GM19452 (cell line): ENCODE measurements around the gene LCN2.

Experiments used
- ATAC-seq: cut with Tn5 transposase; IDR thresholded peaks from one replicate; pipeline ENCODE4 v1.9.1; 2021; ENCODE audit not compliant: unreplicated experiment

LCN2 gene

DNA sequence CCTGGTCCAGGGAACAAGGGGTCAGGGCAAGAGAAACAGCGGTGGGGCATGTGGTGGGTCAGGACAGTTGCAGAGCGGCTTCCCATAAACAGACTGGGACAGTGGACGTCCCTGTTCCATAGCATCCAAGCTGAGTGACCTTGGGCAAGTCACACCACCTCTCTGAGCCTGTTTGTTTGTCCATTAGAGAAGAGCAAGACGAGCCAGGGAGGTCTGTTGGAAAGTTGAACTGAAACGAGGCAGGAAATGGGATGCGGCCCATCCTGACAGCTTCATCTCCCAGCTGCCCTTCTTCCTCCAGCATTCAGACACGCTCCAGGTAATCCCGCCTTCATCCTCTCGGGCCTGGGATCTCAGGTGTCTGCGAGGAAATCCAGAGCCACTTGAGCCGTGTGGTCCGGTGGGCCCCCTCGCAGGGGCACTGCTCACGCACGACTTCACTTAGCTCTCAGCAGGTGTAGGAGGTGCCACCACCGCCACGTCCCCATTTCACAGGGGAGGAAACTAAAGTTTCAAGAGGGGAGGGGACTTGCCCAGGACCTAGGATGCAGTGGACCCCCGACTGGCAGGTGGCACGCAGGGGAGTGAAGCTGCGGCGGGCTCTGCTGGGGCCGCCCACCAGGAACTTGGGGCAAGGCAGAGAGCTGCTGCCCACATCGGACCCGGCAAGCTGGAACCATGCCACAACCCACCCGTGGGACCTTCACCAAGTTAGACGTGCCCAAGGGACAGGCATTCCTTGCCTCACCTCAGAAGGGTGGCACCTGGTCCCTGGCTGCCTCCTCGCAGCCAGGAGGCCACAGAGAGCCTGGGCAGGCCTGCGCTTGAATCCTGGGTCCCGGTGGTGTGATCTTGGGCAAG is 34.7 kb upstream of the LCN2 start:
- ATAC-seq, result no peak

DNA sequence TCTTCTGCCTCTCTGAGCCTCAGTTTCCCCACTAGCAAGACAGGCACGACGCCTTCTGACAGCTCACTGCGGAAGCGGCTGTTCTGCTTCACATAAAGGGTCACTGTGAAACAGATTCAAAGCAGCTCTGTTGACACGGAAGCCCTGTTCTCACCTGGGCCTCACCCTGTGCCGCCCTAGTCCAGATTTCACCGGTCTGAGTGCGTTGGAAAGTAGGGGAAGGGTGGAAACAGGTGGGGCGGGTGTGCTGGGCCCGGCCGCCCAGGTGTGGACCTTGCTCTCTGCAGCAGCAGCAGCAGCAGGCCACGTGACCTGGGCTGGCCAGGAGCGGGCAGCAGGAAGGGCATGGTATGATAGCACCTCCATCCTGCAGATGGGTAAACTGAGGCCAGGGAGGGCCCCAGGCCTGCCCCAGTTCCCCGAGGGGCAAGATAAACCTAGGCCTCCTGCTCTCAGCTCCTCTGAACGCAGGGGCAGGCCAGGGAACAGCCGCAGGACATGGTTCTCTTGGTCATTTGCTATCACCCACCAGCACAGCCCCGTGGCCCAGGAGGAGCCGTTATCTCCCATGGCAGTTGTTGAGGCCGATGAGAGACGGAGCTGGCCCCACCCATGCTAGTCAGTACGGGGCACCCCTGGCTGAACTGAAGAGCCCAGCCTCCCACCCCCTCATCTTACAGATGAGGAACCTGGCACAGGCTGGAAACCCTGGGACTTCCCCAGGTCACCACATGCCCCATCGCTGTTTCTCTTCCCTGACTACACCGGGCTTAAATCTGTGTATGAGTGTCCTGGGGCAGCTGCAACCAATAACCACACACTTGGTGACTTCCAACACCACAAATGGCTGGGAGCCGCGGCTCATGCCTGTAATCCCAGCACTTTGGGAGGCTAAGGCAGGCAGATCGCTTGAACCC is 33.8 kb upstream of the LCN2 start:
- ATAC-seq, result no peak

DNA sequence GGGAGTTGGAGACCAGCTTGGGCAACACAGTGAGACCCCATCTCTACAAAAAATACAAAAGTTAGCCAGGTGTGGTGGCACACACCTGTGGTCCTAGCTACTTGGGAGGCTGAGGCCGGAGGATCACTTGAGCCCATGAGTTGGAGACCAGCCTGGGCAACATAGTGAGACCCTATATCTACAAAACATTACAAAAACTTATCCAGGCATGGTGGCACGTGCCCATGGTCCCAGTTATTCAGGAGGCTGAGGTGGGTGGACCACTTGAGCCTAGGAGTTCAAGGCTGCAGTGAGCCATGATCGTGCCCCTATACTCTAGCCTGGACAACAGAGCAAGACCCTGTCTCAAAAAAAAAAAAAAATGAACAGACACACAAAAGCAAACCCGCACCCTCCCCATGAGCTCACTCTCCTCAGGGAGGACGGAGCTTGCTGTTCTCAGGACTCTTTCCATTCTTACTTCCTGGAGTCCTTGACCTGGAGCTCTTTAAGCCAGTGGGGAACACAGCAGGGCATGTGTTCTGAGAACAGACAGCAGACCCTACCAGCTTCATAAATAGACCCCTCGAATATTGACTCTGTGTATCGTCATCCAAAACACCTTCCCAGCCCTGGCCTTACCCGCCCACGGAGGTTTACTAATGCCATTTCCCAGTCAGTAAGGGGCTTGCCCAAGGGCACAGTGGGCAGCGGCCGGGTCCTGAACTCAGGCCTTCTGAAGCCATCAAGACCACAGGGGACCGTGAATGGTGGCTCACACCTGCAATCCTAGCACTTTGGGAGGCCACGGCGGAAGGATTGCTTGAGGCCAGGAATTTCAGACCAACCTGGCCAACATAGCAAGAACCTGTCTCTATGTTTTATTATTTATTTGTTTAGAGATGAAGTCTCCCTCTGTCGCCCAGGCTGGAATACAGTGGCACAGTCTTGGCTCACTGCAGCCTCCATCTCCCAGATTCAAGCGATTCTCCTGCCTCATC is 32.9 kb upstream of the LCN2 start:
- no peak for ATAC-seq

DNA sequence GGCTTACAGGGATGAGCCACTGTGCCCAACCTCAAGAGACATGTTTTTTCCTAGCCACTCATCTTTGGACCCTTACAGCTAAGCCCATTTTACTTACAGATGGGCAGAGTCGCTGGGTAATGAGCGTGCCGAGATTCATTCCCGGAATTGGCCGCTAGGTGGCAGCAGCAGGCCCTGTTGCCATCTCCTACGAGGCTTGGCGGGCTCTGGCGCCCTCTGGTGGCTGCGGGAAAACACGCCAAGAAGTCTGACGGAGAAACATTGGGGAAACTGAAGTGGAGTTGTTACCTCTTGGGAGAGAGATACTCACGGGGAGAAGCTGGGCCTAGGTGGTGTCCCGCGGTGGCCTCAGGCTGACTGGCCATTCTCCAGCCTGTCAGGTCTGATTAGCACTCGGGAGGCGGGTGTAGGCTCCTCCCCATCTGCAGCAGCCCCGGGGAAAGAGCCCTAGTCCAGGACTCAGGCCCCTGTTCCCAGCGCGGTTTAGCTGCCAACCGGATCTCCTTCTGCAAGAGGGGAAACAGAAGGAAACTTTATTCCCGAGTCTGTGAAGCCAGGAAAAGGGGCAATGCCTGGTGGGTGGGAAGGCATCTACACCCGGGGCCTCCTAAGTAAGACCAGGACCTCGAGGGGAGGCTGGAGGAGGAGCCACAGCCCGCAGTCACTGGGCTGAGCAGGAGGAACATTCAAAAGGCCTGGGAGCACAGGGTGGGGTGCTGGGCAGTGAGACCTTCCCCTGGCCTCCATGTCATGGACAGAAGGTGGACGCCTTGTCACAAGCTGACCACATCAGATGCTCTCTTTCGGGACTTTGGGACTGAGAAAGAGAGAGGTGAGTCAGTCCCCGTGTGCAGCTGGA is 31.4 kb upstream of the LCN2 start:
- peak; percentile 55 for ATAC-seq

DNA sequence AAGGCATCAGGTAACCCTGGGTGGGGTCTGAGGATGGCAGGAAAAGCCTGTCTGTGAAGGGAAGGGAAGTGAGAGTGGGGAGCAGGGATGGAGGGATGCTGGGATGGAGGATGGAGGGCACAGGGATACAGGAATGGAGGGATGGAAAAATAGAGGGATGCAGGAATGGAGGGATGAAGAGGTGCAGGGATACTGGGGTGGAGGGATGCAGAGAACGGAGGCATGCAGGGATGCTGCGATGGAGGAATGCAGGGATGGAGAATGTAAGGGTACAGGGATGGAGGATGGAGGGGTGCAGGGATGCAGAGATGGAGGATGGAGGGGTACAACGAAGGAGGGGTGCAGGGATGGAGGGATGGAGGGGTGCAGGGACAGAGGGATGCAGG is 30.8 kb upstream of the LCN2 start:
- no peak for ATAC-seq

DNA sequence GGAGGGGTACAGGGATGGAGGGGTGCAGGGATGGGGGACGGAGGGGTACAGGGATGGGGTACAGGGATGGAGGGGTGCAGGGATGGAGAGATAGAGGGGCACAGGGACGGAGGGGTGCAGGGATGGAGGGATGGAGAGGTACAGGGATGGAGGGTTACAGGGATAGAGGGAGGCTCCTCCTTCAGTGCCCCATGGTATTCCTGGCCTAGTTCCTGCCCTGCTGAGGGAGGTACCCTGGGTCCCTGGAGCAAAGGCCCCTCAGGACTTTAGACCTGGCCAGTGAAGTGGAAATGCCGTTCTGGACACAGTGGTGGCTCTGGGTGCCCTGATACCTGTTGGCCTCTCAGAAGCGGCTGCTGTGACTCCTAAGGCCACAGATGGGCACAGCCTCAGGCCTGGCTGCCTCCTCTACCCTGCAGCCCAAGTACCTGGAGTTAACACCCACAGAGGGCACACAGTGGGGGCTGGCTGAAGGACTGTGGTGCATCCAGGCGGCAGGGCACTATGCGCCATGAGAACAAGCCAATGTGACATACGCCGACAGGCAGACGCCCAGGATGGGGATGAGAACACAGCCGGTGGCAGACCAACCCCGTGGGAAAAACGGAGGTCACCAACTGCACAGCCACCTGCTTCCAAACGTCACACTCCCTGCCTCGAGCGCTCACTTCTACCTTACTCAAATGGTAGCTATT is 30.1 kb upstream of the LCN2 start:
- ATAC-seq, result no peak

DNA sequence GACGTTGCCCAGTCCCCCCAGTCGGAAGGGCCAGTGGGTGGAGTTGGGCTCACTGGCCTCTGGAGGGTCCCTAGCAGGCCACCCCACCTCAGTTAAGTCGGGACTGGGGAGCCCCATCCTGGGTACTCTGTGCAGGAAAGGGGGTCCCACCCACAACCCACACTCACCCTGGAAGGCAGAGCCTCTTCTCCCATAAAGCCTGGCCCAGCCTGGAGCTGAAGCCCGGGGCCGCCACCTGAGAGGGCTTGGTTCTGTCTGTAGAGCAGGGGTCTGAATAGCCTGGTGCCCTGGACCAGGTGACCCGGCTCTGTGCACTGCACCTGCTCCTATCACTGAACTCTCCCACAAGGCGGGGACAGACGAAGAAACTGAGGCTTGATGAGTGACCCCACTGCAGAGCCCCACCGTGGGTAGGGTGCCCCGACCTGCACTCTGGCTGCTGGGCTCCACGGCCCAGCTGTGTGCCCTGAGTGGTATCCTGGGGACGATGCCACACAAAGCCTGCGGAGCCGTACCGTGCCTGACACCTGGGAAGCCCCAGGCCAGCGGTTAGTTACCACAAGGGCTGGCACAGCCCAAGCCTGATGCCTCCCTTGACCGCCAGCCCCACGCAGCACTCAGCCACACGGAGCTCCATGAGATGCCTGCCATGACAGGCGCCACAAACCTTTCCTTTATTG is 29.1 kb upstream of the LCN2 start:
- ATAC-seq, result no peak

DNA sequence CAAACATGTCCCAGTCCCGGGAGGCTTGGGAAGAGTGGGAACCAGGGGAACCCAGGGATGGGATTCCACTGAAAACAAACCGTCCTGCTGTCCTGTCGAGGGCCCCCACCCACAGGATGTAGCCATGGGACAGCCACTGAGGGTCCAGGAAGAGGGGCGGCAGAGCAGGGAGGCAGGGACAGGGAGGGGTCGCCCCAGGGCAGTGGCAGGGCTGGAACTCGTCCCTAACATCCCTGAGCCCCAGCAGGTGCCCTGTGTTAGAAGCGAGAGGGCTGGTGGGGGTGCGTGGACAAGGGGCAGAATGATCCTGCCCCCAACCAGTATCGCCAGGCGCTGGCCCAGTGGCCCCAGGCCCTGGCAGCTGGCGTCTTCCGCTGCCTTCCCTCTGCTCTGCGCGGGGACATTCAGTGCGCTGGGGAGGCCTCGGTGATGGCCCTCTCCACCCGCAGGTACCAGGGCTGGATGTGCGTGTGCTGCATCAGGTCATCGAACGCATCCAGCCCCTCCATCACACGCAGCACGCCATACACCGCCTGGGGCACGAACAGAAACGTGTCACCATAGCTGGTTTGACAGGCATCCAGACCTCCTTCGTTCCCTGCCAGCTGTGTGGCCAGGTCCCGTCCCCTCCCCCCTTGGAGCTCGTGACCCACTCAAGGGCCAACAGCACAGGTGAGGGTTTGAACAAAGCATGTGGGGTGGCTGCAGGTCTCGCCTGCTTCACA is 28.4 kb upstream of the LCN2 start:
- ATAC-seq, result no peak

DNA sequence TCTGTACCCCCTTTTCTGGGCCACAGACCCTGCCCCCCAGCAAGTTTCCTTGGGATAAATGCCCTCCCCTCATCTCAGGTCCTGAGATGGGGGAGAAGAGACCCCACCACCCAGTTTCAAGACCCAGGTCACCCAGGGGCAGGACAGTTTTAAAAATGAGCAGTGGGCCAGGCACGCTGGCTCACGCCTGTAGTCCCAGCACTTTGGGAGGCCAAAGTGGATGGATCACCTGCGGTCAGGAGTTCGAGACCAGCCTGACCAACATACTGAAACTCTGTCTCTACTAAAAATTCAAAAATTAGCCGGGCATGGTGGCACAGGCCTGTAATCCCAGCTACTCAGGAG is 27.8 kb upstream of the LCN2 start:
- no peak for ATAC-seq

DNA sequence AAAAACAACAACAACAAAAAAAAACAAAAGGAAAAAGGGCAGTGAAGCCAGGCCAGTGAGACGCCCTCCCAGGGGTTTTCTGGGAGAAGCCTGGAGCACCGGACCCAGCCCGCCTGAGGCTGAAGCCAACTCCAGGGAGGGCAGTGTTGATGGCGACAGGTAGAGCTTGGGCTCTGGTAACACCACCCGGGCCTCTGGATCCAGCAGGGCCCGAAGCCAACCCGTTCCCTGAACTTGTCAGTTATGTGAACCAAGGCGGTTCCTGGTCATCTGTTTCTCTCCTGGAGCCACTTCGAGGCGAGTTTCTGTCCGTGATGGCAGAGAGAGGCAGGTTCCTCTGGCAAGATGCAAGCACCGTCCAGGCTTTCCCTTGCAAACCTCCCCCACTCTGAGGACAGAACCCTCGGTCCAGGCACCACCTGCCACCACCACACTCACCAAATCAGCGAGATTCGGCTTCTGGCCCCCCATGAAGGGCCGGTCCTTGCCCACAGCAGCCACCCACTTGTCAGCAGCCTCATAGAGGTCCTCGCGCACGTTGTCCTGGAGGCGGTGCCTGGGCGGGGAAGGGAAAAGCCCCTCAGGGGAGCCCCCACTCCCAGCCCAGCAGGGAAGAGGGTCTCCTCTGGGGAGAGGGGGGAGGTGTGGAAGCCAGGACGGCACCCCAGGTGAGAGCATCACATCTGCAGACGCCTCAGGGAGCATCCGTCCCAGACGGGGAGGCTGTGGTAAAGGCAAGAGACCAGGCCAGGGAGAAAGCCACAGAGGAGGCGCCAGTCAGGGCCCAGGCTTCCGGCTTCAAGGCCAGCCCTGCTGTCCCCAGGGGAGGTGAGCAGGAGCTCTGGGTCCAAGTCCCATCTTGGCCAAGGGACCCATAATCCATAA is 27.1 kb upstream of the LCN2 start:
- ATAC-seq, result no peak

DNA sequence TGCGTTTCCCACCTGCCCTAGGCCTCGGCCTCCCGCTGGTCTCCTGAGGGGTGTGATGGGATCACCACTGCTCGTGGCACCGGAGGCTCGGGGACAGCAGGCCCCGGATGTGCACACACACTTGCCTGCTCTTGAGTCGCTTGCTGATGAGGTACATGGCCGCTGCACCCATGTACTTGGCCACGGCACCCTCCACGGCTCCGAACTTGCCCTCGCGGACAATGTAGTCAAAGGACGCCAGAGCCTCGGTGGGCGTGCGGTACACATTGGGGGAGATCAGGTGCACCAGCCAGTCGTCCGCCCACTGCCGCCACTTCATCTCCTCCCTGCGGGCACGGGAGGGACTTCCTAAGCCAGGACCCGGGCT is 26.5 kb upstream of the LCN2 start:
- no peak for ATAC-seq

DNA sequence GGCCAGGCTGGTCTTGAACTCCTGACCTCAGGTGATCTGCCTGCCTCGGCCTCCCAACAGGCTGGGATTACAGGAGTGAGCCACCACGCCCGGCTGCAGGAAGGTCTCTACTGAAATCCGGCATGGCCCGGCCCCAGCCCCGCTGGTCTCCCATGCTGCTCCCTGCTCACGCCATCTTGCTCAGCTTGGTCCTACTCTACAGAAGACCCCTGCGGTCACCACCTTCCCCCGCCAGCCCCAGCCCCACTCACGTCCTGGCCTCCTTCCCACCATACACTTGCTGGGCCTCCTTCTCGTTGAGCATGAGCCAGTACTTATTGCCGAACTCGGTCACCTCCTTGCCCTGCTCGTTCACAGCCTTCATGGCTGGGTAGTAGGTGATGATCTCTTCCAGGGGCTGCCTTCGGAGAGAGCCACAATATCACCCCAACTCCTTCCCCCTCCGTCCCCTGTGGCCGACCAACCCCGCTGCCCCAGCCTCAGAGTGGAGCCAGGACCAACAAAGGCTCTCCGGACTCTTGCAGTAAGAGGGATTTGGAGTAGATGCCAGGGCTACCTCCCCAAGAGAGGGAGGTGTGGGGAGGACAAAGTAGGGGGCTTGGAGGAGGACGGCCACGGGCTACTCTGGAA is 25.7 kb upstream of the LCN2 start:
- no peak for ATAC-seq

DNA sequence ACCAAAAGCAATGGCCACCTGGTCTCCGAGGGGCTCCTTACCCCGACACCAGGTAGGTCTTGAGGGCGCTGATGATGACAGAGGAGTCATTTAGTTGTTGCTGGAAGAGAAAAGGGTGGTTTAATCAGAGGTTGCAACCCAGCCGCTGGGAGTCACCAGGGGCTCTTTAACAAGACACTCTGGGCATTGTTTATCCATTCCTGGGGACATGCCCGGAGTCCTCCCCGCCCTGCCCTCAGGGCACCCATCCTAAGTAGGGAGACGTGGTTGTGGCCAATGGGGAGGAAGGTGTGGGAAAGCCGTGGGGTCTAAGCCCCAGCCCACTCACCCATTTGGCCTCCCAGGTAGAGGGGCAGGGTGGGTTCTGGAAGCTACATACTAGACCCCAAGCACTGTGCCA is 24.8 kb upstream of the LCN2 start:
- ATAC-seq, result no peak

DNA sequence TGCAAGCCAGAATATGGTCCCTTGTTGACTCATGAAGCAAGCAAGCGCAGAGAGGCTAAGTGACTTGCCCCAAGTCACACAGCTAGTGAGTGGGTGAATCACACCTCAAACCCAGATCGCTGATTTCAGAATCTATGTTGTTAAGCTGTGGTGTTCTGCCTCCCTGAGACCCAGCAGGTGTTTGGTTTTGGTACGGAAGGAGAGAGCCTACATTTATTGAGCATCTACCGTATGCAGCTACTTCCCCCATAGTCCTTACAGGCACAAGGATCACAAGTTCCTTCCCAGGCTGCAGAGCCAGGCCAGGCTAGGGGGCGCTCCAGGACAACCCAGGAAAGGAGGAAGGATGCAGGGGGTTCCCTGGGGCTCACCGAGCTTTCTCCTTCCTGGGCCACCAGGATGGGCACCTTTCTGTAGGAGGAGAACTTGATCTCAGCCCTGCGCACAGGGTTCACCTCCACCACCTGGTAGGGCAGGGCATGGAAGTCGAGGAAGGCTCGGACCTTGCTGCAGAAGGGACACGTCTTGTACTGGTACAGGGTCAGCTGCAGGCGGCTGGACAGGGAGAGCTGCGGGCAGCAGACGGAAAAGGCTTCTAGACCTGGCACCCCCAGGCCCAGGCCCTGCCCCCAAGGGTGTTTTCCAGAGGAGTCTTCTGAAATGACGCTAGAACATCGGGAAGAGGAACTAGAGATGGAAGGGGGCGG is 24.2 kb upstream of the LCN2 start:
- ATAC-seq, result no peak

DNA sequence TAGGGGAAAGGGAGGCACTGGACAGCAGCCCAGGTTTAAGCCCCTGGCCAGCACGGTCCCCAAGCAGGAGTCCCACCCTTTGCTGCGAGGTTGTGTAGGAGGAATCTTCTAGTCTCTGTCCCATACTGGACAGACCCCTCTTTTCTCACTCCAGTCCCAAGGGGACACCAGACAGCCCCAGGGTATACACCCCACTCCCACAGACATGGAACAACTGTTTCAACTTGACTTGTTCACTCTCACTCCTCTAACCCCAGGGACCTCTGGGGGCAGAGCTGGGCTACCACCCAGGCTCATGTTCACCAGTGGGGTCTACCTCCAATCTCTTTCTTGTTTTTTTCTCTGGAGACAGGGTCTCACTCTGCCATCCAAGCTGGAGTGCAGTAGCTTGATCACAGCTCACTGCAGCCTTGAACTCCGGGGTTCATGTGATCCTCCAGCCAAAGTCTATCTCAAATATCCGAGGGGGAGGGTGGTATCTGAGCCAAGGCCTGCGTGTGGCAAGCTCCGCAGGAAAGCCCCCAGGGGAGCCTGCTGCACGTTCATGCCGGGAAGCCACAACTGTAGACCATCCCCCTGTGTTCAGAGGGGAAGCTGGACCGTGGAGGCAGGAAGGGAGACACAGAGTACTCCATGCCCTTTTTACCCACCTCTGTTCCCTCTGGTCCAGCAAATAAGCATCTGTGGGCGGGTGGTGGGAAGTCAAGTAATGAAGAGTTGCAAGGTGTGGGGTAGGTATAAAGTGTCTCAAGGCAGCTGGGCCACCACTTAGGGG is 23.5 kb upstream of the LCN2 start:
- no peak for ATAC-seq

DNA sequence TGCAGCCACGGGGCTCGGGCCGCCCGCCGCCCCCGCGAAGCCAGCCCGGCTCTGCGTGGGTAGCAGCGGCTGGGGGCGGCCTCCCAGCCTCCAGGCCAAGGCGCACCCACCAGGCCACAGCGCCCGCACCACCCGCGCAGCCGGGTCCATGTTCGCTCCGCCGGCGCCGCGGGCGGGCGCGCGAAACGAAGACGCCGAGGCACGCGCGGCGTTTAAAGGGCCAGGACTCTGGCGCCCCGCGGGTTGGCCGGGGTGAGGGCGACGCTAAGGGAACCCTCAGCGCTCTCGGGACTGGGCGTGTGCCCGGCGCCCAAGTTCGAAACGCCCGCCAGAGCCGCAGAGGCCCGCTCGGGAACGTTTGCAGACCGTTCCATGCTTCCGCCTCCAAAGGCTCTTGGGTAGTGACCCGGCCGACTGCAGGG is 21.7 kb upstream of the LCN2 start, which contains the start of gene PTGES2:
Gene PTGES2 (minus strand): TSS at position 162 of the 422 bp plus-strand sequence. CDS start 12 bp downstream, at position 150.
- peak; percentile 52 for ATAC-seq
